Left lung (tissue), 10 donors: ENCODE results near the gene SRP72. TPM values are rescaled to one million over a fixed set of nuclear protein-coding genes. Genes with fewer than 3 reads are reported as not detected.

ENCODE experiments used
- ATAC-seq: fragments of 200-7000 bp; cut with Tn5 transposase; one replicate; pipeline ENCODE4 v1.9.1; 2020; ENCODE audit warnings: moderate library complexity
- DNase-seq, 4 donors: peaks; one replicate each; pipeline ENCODE4 v3.0.0-alpha.2; 2013 to 2020
- H3K27ac ChIP-seq, 2 donors: fragments of 200-600 bp; sonication (generic) in 1 of 2; one replicate each; pipeline versions ENCODE4 v1.5.0 to v1.8.0; 2020 to 2021
- H3K27me3 ChIP-seq, 2 donors: fragments of 200-600 bp; sonication (generic) in 1 of 2; one replicate each; pipeline versions ENCODE4 v1.5.0 to v1.8.0; 2020 to 2021
- H3K36me3 ChIP-seq, 2 donors: fragments of 200-600 bp; sonication (generic) in 1 of 2; one replicate each; pipeline versions ENCODE4 v1.5.0 to v1.8.0; 2020 to 2021
- H3K4me1 ChIP-seq, 2 donors: fragments of 200-600 bp; one replicate each; pipeline ENCODE4 v1.8.0; 2021
- H3K4me3 ChIP-seq, 2 donors: fragments of 200-600 bp; sonication (generic) in 1 of 2; one replicate each; pipeline versions ENCODE4 v1.5.0 to v1.8.0; 2020 to 2021; ENCODE audit warnings: mild to moderate bottlenecking in 1 of 2
- H3K9me3 ChIP-seq, 2 donors: fragments of 200-600 bp; sonication (generic) in 1 of 2; one replicate each; pipeline versions ENCODE4 v1.5.0 to v1.8.0; 2020 to 2021
- intact Hi-C, 2 donors: fragments of 100-400 bp; cut with DNase I; formaldehyde crosslinking; loops; one replicate each; pipeline versions ENCODE4 v1.11.2 to v1.14.2; 2022
- polyA plus RNA-seq, 6 donors: library from polyadenylated mRNA; unstranded; fragments of 120-200 nt; gene quantifications; one replicate each; pipeline ENCODE4 v1.2.1, GENCODE V29; 2013; ENCODE audit not compliant: insufficient read length in 6 of 6
- total RNA-seq, 2 donors: library from RNA; stranded (reverse); fragmentation: NEBNext Ultra II Directional; extraction: Animal tissue kit (Norgen Biotek cat#: 25700); gene quantifications; one replicate each; pipeline ENCODE4 v1.2.1, GENCODE V29; 2021
- TF ChIP-seq, protein P1 (sequence below), 2 donors: fragments of 200-600 bp; sonication (generic) in 1 of 2; IDR thresholded peaks; one replicate each; pipeline versions ENCODE4 v1.5.0 to v1.8.0; 2021; ENCODE audit warnings: antibody characterized with exemption in 2 of 2
- donor health status: DM: no; HTN: yes; CAD: no.
- donor health status: DM: no; HTN: no; CAD: no.

The SRP72 gene
- total and polyA plus RNA-seq, 8 donors: 85.3 to 136 (median 116) TPM

DNA sequence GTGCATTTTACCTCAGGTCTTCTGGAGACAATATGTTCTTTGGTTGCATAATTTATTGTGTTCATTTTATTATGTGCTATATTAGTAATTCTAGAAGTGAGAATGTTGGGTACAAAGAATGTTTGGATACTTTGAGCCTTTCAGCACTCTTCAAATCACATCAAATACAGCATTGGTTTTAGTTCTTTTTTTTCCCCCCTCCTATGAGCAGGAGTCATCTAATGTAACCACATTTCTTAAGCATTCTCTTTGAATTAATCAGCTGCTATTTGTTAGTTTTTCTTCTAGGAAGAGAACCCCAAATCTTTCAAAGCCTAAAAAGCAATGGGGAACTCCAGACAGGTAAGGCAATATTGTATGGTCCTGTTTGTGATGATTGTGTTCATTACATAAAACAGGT is 84.9 kb downstream of the SRP72 start:
- Histone ChIP-seq H3K27ac (no peak overlapping the region), H3K9me3 (no peaks in the 10 kb centered on the region), H3K4me3 (no peak overlapping the region), H3K36me3 (no peaks in the 10 kb centered on the region), H3K4me1 (no peaks in the 10 kb centered on the region), H3K27me3 (no peaks in the 10 kb centered on the region)
- intact Hi-C loops: no loop called here
- TF ChIP-seq, protein P1, sequence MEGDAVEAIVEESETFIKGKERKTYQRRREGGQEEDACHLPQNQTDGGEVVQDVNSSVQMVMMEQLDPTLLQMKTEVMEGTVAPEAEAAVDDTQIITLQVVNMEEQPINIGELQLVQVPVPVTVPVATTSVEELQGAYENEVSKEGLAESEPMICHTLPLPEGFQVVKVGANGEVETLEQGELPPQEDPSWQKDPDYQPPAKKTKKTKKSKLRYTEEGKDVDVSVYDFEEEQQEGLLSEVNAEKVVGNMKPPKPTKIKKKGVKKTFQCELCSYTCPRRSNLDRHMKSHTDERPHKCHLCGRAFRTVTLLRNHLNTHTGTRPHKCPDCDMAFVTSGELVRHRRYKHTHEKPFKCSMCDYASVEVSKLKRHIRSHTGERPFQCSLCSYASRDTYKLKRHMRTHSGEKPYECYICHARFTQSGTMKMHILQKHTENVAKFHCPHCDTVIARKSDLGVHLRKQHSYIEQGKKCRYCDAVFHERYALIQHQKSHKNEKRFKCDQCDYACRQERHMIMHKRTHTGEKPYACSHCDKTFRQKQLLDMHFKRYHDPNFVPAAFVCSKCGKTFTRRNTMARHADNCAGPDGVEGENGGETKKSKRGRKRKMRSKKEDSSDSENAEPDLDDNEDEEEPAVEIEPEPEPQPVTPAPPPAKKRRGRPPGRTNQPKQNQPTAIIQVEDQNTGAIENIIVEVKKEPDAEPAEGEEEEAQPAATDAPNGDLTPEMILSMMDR (IDR thresholded peaks at IDR 0.05): no peak
- DNase-seq (no peak), ATAC-seq (no peak)

Other genes starting within 250 kb of the SRP72 start
- gene AASDH, start 80.1 kb upstream of the SRP72 start, total RNA-seq: 10 to 100 TPM; 12.3 to 15.3 TPM
- 10 to 100 TPM; 24.0 to 33.3 (median 27.7) TPM for gene AASDH, start 80.1 kb upstream of the SRP72 start, polyA plus RNA-seq
- gene PPAT, start 32.0 kb upstream of the SRP72 start, total RNA-seq: 1 to 10 TPM; 6.4 to 9.5 TPM
- gene PPAT, start 32.0 kb upstream of the SRP72 start, polyA plus RNA-seq: 10 to 100 TPM; 20.5 to 30.0 (median 22.9) TPM
- 10 to 100 TPM; 34.6 to 63.5 TPM for gene PAICS, start 31.4 kb upstream of the SRP72 start, total RNA-seq
- gene PAICS, start 31.4 kb upstream of the SRP72 start, polyA plus RNA-seq: 100 to 1,000 TPM; 107 to 129 (median 118) TPM
- under 1 TPM in 1 of 2 donors, not detected in 1; 0.15 TPM for gene ARL9, start 38.2 kb downstream of the SRP72 start, total RNA-seq
- 1 to 10 TPM in 2 of 6 donors, under 1 TPM in 4; 0.34 to 1.5 (median 0.61) TPM for gene ARL9, start 38.2 kb downstream of the SRP72 start, polyA plus RNA-seq
- gene HOPX, start 213.7 kb downstream of the SRP72 start, total RNA-seq: 100 to 1,000 TPM; 291 to 729 TPM
- 10 to 100 TPM; 28.2 to 38.2 (median 34.1) TPM for gene HOPX, start 213.7 kb downstream of the SRP72 start, polyA plus RNA-seq